Smooth muscle cell of the brain vasculature (primary cell): ENCODE measurements around the gene NBPF3.
A peak's percentile ranks its signal among the peaks of the same experiment; 100 is the strongest.
"Not testable (repeated sequence)": the region's sequence is repeated elsewhere in the genome, so short reads cannot be mapped to it uniquely, and the experiment has no call there.

ENCODE experiments used
- DNase-seq: peaks from one replicate; pipeline ENCODE4 v3.0.0-alpha.2; 2012; ENCODE audit warnings: low read depth, low spot score

NBPF3 gene

GRCh38 chr1:21438646-21439312 is 1.2 kb upstream of the NBPF3 start:
- DNase-seq: not testable (repeated sequence)

- no peak for DNase-seq
These were observed 604 bp upstream of the NBPF3 start for GRCh38 chr1:21439345-21439720.

- DNase-seq: not testable (repeated sequence)
These were observed 741 bp downstream of the NBPF3 start for GRCh38 chr1:21440630-21441125.

GRCh38 chr1:21446647-21447046 is 6.7 kb downstream of the NBPF3 start:
- DNase-seq: not testable (repeated sequence)

GRCh38 chr1:21447311-21447710 is 7.4 kb downstream of the NBPF3 start:
- no peak for DNase-seq

- no peak for DNase-seq
These were observed 10.0 kb downstream of the NBPF3 start for GRCh38 chr1:21449906-21450305.

GRCh38 chr1:21451212-21451611 is 11.3 kb downstream of the NBPF3 start:
- DNase-seq: no peak

GRCh38 chr1:21451981-21452411 is 12.1 kb downstream of the NBPF3 start:
- no peak for DNase-seq

- DNase-seq: peak; percentile 68
These were observed 14.2 kb downstream of the NBPF3 start for GRCh38 chr1:21453964-21454614.

- not testable (repeated sequence) for DNase-seq
These were observed 15.0 kb downstream of the NBPF3 start for GRCh38 chr1:21454904-21455303.

GRCh38 chr1:21457654-21458053 is 17.7 kb downstream of the NBPF3 start:
- DNase-seq: no peak

- not testable (repeated sequence) for DNase-seq
These were observed 25.2 kb downstream of the NBPF3 start for GRCh38 chr1:21465127-21465526.

GRCh38 chr1:21467946-21468345 is 28.0 kb downstream of the NBPF3 start:
- DNase-seq: not testable (repeated sequence)

GRCh38 chr1:21468599-21468998 is 28.7 kb downstream of the NBPF3 start:
- DNase-seq: no peak

GRCh38 chr1:21469581-21469980 is 29.6 kb downstream of the NBPF3 start:
- no peak for DNase-seq

- no peak for DNase-seq
These were observed 32.9 kb downstream of the NBPF3 start for GRCh38 chr1:21472861-21473260.

- DNase-seq: no peak
These were observed 38.4 kb downstream of the NBPF3 start for GRCh38 chr1:21478356-21478755.

GRCh38 chr1:21483881-21484280 is 43.9 kb downstream of the NBPF3 start:
- DNase-seq: not testable (repeated sequence)

- no peak for DNase-seq
These were observed 49.2 kb downstream of the NBPF3 start for GRCh38 chr1:21489146-21489545.

GRCh38 chr1:21490774-21491487 is 51.0 kb downstream of the NBPF3 start:
- no peak for DNase-seq

- DNase-seq: no peak
These were observed 51.8 kb downstream of the NBPF3 start for GRCh38 chr1:21491488-21492355.

GRCh38 chr1:21492356-21492625 is 52.4 kb downstream of the NBPF3 start:
- no peak for DNase-seq
